GM19438 (cell line): Measurements from ENCODE around the gene STX17.
"Not testable (repeated sequence)": the region's sequence is repeated elsewhere in the genome, so short reads cannot be mapped to it uniquely, and the experiment has no call there.

Experiments used
- ATAC-seq: cut with Tn5 transposase; IDR thresholded peaks from one replicate; pipeline ENCODE4 v1.9.1; 2021; ENCODE audit warnings: low read depth; ENCODE audit not compliant: unreplicated experiment

Gene STX17

GRCh38 chr9:99966716-99967115, 60.3 kb downstream of the STX17 start:
- ATAC-seq, result no peak

GRCh38 chr9:99967457-99967856, 61.0 kb downstream of the STX17 start:
- no peak for ATAC-seq

DNA sequence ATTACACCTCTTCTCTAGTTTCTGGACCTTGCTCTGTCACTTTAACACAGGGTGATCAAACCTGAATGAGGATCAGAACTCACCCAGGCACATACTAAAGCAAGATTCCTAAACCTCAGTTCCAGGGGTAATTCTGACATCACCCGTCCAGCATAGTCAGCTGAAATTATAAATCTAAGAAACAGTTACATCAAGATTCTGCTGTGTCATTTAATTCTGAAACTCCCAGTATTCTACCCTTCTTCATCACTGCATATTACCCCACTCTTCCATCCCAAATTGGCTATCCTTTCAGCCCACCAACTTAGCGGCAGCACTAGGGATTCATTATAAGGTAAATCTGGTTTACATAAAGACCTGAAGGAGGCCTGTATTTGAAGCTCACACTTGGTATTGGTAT, 64.0 kb downstream of the STX17 start:
- no peak for ATAC-seq

DNA sequence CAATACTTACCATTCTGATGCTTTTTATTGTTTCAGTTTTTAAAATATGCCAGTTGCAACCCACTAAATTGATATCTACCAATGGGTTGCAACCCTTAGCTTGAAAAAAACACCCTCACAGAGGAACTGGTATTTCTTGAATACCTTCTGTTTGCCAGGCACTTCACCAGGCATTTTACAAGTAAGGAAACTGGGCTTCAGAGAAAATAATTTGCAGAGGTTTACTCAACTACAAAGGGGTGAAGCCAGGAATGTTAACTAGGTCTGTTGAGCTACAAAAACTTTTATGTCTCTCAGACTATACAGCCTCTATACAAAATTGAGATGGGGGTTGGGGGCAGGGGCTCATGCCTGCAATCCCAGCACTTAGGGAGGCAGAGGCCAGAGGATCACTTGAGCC, 65.0 kb downstream of the STX17 start:
- ATAC-seq, result no peak

DNA sequence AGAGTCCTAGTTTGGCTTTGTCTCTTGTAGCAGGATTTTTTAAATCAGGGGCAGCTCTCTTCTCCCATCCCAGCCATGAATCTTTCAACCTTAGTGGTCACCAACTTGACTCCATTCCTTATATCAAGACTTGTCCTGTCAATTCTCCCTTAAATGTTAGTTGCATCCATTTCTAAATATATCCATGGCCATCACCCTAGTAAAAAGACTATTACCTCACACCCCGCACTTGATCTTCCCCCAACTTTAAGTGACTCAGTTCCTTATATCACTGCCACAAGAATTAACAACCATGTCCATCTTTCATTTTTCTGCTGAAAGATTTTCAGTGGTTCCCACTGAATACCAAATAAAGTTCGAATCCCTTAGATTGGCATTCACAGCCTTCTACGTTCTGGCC, 67.0 kb downstream of the STX17 start:
- ATAC-seq, result no peak

DNA sequence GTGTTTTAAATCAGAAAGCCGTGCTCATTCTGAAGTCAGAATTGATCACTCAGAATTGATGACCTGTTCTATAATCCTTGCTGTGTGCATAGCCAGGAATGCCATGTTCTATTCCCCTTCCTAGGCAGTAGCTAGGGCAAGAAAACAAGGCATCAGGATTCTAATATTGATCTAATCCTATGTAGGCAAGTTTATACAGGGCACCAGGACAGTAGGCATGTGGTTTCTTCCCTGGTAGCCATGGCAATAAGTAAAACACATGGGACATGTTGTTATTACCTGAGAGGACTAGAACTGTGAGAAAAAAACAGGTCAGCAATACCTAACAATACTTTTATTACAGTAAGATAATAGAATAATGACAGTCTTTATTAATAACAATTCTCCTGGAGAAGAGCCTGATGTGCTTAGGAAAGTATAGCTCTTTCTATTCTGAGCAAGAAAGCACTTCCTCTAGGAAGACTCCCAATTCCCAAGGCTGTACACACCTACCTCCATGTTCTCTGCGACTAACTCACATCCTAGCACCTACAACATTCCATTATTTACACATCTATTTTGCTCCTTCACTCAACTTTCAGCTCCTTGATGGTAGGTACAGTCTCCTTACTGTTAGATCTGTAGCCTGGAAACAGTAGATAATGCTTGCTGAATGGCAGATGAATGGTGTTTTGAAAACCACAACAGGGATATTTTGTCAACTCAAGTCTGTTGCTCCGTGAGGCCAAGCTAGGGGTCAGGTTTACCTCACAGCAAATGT, 70.8 kb downstream of the STX17 start:
- no peak for ATAC-seq

GRCh38 chr9:99978221-99978620, 71.8 kb downstream of the STX17 start:
- ATAC-seq, result no peak

- no peak for ATAC-seq
Observed at GRCh38 chr9:99980598-99980997, 74.1 kb downstream of the STX17 start.

- no peak for ATAC-seq
Observed at GRCh38 chr9:99986642-99987041, 80.2 kb downstream of the STX17 start.

DNA sequence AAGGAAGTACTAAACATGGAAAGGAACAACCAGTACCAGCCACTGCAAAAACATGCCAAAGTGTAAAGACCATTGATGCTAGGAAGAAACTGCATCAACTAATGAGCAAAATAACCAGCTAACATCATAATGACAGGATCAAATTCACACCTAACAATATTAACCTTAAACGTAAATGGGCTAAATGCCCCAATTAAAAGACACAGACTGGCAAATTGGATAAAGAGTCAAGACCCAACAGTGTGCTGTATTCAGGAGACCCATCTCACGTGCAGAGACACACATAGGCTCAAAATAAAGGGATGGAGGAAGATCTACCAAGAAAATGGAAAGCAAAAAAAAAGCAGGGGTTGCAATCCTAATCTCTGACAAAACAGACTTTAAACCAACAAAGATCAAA, 84.1 kb downstream of the STX17 start:
- not testable (repeated sequence) for ATAC-seq

- no peak for ATAC-seq
Observed at GRCh38 chr9:99998266-99998665, 91.8 kb downstream of the STX17 start.

DNA sequence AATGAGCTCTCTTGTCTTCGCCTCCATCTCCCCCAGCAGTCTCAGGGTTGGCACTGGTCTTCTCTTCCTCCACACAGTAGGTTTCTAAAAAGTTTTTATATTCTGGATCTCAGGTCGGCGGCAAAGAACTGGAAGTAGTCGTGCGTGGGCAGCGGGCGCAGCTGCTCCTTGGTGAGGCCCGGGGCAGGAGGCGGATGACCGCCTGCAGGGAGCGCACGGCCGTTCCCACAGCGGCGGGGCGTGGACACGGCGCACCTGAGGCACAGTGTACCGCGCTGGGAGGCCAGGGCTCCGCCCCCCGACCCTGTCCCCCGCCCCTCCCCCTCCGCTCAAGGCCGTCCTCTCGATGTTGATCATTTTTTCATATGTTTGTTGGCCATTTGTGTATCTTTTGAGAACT, 92.4 kb downstream of the STX17 start:
- no peak for ATAC-seq

DNA sequence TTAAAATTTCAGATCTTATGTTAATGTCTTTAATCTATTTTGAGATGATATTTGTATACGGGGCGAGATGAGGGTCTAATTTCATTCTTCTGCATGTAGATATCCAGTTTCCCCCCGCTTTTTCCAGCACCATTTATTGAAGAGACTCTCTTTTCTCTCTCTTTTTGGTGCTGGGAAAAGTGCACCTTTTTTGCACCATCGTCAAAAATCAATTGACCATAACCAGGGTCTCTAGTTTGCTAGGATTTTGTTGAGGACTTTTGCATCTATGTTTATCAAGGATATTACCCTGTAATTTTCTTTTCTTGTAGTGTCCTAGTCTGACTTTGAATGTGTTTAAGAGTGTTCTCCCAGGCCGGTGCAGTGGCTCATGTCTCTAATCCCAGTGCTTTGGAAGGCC, 93.3 kb downstream of the STX17 start:
- ATAC-seq, result no peak

- ATAC-seq, result no peak
Observed at GRCh38 chr9:100011062-100011681, 104.7 kb downstream of the STX17 start.

DNA sequence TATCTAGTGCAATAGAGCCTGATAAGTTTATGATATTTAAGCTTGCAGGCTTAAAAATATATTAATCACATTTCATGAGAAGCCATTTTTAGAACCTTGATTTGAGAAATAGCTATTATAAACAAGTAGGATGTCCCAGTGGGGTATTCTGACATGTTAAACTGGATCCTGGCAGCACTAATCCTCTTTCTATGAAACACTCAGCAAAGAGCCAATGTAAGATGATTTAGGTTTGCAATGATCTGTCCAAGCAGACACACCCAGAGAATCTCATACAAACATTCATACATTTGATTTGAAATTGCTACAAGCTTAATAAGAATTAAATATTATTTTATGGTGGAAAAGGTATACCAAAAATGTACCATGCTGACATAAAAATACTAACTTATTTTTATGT, 105.8 kb downstream of the STX17 start:
- ATAC-seq, result no peak

- no peak for ATAC-seq
Observed at GRCh38 chr9:100013573-100013972, 107.1 kb downstream of the STX17 start.

DNA sequence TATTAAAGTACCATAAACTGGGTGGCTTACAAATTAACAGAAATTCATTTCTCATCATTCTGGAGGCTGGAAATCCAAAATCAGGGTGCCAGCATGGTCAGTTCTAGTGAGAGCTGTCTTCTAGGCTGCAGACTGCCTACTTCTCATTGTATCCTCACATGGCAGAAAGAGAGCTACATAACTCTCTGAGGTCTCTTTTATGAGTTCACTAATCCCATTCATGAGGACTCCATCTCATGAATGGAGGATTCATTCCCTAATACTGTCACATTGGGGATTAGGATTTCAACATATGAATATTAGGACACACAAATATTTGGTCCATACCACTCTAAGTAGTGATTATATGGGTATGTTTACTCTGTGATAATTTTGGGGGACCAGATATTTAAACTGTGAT, 108.4 kb downstream of the STX17 start:
- ATAC-seq, result no peak

DNA sequence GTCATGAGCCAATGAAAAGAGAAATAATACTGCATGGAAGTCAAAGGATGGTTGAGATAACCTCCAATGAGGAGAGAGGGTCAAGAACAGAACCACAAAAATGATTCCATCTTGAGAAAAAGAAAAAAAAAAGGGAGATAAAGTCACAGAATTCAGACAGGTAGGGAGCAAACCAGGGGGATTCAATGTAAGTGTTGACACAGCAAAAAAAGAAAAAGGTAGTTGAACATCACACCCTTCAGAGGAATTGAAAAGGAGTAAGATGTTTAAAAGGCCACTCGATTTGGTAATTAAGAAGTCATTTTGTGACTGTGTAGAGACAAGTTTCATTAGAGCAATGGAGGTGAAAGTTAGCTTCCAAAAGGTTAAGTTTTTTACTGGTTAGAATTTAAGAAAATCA, 113.1 kb downstream of the STX17 start:
- ATAC-seq, result no peak
